ENCODE measurements around the gene GRID1.
A peak's percentile ranks its signal among the peaks of the same experiment; 100 is the strongest.

GRID1 gene

GRCh38 chr10:86018735-86019058, 347.9 kb downstream of the GRID1 start:
- DNase-seq, result no peak

GRCh38 chr10:86017841-86018734, 348.5 kb downstream of the GRID1 start:
- DNase-seq, result no peak

DNA sequence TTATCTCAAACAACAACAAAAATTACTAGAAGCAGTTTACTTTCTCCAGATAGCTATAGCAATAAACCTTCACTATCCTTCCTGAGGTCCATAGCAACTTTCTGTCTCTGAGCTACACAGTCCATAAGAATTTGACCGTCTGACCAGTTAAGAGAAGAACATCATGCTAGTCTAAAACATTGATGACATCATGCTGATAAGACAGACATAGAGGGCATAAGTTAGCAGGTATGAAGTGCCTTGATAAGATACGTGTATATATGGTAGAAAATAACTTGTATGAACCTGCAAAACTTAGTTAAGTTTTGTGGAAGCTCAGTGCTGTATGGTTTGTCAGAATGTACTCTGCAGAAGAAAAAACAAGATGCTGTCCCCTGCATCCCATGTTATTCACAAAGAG, 353.0 kb downstream of the GRID1 start:
- DNase-seq, result no peak

DNA sequence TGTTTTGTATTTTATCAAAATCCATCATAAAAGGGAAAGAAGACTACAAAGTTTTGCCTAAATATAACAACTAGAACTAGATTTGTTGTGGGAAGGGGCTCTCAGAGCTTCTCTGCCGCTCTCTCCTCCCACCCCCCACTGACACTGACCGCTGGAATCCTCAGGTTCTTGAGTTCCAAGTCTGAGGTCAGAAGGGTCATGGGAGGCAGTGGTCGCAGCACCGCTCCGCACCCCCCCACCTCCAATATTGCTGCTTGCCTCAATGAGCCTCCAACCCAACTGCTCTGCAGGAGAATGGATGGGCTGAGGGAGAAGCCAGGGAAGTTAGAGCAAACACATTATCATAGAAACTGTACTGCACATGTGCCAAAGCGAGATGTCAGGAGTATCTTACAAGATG, 359.4 kb downstream of the GRID1 start:
- no peak for DNase-seq

DNA sequence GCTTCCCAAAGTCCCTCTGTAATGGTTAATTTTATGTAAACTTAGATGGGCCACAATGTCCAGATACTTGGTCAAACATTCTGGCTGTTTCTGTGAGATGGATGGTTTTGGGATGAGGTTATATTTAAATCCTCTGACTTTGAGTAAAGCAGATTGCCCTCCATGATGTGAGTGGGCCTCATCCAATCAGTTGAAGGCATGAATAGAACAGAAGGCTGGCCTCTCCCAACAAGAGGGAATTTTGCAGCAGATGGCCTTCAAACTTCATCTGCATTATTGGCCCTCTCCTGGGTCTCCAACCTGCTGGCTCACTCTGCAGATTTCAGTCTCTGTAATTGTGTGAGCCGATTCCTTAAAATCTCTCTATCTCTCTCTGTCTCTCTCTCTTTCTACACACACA, 362.3 kb downstream of the GRID1 start:
- no peak for DNase-seq

DNA sequence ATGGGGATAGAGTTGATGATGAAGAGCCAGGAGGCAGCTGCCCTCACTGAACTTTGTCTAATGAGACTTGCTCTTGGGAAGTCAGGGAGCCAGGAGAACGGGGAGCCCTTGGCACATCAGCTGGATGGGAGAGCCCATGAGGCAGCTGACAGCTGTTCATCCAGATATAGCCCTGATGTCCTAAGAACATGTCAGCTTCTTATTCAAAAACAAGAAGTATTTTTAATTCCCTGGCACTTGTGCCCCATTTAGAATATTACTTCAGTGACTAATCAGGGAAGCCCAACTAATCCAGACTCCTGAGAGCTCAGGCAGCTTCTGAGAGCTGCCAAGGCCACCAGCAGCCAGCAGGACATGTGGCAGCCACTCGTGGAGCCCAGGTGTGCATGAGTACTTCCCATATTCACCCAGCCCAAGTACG, 363.4 kb downstream of the GRID1 start:
- no peak for DNase-seq

DNA sequence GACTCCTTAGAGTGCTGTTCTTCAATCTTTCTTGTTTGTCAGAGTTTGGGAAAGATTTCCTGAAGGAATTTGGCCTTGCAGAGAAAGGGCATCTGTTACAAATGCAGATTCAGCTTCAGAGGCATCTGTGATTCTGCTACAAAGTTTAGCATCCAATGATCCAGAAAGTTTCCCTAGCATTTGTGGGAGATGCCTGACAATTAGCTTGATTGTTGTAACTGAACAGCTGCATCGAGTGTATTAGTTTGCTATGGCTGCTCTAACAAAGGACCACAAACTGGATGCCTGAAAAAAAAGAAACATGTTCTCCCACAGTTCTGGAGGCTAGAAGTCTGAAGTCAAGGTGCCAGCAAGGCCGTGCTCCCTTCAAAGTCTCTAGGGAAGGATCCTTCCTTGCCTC, 365.1 kb downstream of the GRID1 start:
- no peak for DNase-seq

DNA sequence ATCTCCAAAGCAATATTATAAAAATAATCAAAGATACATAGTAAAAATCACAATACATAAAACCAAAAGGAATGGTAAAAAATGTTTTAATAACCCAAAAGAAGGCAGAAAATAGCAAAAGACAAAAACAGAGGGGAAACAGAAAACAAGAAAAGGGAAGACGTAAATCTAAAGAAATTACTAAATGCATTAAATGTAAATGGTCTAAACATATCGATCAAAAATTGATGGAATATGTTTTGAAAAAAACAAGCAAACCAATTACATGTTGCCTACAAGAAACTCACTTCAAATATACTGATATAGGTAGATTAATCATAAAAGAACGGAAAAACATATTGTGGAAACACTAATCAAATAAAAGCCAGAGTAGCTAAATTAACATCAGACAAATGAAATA, 369.1 kb downstream of the GRID1 start:
- DNase-seq, result no peak

DNA sequence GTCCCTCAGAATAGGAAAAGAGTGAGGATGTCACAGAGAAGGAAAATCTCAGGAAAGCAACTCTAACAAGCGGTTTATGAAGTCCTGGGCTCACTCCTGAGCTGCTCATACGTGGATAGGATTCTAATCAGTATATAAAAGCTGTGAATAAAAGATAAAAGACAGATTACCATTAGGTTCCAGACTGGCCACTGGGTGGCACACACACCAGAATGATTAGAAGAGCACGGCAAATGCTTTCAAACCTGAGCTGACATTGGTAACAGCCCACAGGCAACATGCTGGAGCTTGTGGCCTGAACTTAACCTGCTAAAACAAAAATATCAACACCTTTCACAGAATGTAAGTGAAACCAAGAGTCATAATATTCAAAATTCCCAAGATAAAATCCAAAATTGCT, 370.8 kb downstream of the GRID1 start:
- peak; percentile 31 for DNase-seq

DNA sequence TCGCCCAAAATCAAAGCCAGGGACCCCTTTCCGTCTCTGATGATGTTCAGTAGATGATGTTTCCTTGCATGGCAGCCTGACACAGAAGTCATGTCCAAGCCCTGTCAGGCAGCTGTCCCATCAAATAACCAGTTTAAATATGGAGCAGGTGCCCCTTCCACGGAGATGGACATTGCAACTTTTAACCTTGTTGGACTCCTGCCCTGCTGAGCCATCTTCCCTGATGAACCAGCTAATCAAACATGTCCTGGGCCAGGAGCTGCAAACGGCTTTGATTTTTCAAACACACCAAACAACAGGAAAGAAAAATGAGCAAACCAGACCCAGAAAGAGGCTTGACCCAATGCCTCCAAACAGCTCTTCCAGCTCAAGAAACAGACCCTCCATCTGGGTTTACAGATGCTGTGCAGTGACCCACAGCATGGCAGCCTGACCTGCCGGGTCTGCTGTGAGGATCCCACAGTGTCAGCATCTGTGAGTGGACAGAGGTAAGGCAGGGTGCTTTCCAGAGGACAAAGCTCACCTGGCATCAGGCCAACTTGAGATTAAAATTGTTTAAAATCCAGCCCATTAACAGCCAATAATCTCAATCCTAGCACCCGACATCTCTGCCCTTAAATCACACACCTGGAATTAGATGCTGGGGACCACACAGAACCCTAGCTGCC, 372.6 kb downstream of the GRID1 start:
- DNase-seq, result no peak

GRCh38 chr10:85993140-85993539, 373.5 kb downstream of the GRID1 start:
- no peak for DNase-seq

DNA sequence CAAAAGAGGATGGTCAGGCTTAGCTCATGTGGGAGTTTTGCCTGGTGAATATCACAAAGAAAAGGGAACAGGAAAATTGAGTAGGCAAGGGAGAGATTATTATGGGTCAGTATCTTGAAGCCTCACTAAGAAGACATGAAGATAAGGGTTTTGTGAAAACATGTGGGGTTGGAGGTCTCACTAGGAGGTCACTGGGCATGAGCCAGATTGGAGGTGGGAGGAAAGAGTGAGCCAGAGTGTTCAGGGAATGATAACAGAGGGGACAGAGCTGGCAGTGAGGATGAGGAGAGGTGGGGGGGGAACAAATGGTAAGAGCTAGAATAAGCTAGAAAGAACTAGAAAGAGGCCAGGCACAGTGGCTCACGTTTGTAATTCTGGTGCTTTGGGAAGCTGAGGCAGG, 374.3 kb downstream of the GRID1 start:
- DNase-seq, result no peak

- no peak for DNase-seq
Observed at GRCh38 chr10:85986777-85987176, 379.8 kb downstream of the GRID1 start.

DNA sequence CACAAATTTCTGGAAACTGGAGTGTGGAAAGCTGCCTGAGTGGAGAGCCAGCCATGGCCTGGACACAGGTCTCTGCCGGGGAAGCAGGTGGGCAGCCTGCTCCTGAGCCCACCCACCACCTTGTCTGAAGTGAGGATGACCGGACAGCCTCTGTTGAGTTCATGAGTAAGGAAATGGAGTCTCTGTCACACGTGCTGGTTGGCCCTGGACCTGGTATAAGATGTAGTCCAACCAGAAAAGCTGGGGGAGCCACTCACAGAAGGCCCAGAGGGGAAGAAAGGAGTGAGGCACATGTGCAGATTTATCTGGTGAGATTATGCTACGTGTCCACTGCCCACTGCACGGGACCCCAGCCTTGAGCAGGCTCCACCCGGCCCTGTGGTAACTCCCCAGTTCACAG, 383.5 kb downstream of the GRID1 start:
- no peak for DNase-seq

- DNase-seq, result no peak
Observed at GRCh38 chr10:85979598-85979997, 387.0 kb downstream of the GRID1 start.

DNA sequence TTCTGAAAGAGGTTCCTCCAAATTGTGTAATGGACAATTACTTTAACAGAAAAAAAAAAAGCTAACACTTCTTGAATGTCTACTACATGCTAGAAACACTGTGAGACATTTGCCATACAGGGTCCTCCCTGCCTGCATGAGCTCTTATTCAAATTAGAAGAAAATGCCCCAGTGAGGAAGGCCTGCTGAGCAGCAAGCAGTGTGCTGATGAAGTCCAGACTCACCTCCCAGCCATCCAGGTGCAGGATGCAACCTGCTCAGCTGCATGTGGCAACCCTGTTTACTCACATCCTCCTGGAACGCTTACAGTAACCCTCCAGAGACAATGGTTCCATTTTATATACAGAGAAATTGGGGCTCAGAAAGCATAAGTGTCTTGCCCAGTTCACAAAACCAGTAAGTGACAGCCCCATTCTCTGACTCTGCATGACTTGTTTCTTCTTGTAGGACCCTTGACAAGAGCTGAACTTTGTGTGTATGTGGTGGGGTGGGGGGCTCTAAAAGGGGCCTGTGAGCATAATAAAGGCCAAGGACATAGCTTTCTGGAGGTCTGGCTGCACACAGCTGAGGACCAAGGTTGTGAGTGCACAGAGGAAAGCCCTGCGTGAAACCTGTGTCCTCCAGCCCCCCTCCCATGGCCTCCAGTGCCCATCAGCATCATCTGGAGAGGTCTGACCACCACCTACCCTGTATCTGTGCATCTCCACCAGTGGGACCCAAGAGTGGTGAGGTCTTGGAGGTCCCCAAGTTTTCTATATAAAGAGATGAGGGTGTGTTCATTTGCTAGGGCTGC, 387.8 kb downstream of the GRID1 start:
- no peak for DNase-seq

- no peak for DNase-seq
Observed at GRCh38 chr10:85977642-85978041, 389.0 kb downstream of the GRID1 start.

GRCh38 chr10:85976267-85976793, 390.3 kb downstream of the GRID1 start:
- no peak for DNase-seq

DNA sequence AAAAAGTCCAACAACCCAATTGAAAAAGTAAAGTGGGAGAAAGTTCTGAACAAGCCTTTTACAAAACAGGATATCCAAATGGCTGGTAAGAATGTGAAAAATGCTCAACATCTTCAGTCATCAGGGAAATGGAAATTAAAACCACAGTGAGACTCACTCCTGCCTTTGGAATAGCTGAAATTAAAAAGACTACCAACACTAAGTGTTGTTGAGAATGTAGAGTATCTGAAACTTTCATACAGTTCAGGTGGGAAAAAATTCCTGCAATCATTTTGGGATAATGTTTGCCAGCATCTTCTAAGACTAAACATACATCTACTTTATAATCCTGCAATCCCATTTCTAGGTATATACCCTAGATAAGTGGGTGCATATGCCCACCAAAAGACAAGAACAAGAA, 395.1 kb downstream of the GRID1 start:
- no peak for DNase-seq

GRCh38 chr10:85967594-85967993, 399.0 kb downstream of the GRID1 start:
- DNase-seq, result no peak

GRCh38 chr10:85961479-85962067, 405.0 kb downstream of the GRID1 start:
- no peak for DNase-seq

- DNase-seq, result no peak
Observed at GRCh38 chr10:85961073-85961472, 405.5 kb downstream of the GRID1 start.

- DNase-seq, result no peak
Observed at GRCh38 chr10:85959239-85959638, 407.4 kb downstream of the GRID1 start.

Measured in stimulated activated CD8-positive, alpha-beta memory T cell treated with anti-CD3 and anti-CD28 coated beads, Interleukin-4, amount 100 ng/mL, for 48 hours (primary cell).